NCI-H2029 (cell line): Measurements from ENCODE around the gene MORC3.
"Not testable (repeated sequence)": the region's sequence is repeated elsewhere in the genome, so short reads cannot be mapped to it uniquely, and the experiment has no call there.

ENCODE experiments used
- DNase-seq: peaks from one replicate; lab custom pipeline; 2025; lab: John Stamatoyannopoulos, UW

The MORC3 gene

GRCh38 chr21:36325373-36326010 lies 5.5 kb downstream of the MORC3 start:
- no peak for DNase-seq

GRCh38 chr21:36330904-36331303 lies 10.9 kb downstream of the MORC3 start:
- DNase-seq = peak; percentile 28

GRCh38 chr21:36337099-36337509 lies 17.1 kb downstream of the MORC3 start:
- no peak for DNase-seq

GRCh38 chr21:36338975-36339374 lies 19.0 kb downstream of the MORC3 start:
- no peak for DNase-seq

GRCh38 chr21:36342581-36342980 lies 22.6 kb downstream of the MORC3 start:
- not testable (repeated sequence) for DNase-seq

DNA sequence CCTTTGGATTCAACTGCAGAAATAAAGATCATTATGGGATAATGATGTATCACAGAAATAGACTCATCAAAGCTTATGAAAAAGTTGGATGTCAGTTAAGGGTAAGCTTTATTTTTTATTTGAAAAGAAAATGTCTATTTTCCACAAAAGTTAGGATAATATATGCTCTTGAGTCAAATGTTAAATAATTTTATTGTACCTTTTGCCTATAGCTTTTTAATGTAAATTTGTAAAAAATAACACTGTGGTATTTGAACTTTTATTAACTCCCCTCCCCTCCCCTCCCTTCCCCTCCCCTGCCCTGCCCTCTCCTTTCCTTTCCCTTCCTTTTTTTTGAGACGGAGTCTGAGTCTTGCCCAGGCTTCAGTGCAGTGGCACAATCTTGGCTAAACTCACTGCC lies 24.9 kb downstream of the MORC3 start:
- DNase-seq = no peak

DNA sequence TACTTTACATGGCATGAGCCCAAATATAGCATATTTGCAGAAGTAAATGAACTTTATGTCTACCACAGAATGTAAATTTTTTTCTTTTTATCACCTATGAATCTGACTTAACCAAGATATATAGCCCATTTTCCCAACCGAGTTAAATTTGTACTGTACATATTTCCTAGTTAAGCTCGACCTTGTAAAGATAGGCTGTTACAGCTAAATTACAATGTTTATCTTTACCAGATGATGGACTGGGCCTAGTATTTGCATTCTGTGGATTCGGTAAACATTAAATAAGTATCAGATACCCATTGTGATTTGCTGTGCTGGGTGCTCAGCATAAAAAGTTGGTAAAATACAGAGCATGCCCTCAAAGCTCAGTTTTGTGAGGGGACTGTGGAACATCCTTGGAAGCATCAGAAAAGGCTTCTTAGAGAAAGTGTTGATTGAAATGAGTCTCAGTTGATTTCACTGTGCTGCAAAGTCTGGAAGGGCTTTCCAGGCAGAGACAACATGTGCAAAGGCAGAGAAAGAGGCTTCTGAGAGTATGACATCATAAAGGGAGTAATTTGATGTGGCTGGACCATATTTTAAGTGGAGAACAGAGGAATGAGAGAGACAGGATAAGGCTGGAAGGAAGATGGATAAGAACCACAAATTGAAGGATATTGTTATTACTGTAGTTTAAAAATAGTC lies 27.4 kb downstream of the MORC3 start:
- DNase-seq = no peak

DNA sequence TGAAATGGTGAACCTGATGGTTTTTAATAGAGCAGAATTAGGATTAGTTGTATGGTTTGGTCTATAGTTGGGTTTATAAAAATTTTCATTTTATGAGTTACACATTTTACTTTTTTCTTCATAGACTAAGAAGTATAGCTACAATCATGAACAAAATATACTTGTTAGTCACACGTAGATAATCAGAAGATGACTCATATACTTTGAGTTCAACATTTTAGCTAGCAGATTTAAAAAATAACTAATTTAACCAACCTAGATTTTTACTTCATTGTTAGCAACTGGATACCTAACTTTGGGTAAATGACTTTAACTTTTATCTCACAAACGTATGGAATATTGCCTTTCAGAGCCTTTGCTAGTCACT lies 27.9 kb downstream of the MORC3 start:
- no peak for DNase-seq

DNA sequence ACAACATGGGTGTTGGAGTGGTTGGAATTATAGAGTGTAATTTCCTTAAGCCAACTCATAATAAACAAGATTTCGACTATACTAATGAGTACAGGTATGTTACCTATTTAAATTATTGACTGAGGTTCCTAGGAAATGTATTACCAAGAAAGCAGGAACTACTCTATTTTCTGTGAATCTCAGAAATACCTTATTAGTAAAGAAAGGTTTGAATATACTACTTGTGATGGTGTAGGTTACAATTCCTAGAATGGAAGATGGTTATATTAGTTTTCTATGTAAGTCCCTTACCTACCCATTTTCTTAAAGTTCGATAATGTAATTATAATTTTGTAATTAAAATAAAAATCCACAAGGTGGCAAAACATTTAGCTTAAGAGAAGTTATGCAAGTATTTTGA lies 29.3 kb downstream of the MORC3 start:
- no peak for DNase-seq

DNA sequence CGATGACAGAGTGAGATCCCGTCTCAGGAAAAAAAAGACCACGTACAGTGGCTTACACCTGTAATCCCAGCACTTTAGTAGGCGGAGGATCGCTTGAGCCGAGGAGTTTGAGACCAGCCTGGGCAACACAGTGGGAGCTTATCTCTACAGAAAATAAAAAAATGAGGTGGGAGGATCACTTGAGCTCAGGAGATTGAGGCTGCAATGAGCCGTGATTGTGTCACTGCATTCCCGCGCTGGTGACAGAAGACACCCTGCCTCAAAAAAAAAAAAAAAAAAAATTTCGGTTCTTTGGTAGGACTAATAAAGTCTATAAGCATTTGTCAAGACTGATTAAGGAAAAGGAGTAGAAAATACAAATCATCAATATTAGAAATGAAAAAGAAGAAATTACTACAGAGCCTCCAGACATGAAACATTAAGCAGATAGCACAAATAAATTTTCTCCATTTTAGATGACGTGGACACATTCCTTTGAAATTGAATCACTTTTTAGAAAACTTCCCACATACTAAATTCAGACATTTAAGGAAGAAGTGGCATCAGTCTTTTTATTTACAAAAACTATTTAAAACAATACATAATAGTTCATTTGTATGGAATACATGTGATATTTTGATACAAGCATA lies 30.4 kb downstream of the MORC3 start:
- DNase-seq = no peak

DNA sequence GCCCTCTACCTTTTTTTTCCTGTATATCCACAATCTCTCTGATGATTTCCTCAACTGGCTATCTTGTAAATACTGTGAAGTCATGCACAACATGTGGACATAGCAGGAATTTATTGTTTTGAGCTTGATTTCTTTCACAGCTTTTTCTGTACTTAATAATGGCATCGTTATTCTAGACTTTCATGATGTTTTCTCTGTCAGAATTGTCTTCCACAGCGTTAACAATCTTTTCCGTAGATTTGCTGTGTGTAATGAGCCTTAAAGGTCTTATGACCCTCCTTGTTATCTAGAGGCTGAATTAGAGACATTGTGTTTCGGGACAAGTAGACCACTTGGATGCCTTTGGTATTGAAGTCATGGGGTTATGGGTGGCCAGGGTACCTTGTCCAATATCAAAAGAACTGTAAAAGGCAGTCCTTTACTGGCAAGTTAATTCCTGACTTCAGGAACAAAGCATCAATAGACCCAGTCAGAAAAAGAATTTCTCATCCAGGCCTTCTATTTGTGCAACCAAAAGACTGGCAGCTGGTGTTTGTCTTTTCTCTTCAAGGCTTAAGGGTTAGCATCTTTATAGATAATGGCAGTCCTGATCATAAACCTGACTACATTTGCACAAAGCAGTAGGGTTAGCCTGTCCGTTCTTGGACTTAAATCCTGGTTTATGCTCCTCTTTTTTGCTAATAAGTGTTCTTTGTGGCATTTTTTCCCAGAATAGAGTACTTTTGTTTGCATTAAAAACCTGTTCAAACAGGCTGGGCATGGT lies 35.1 kb downstream of the MORC3 start:
- no peak for DNase-seq

GRCh38 chr21:36355868-36356267 lies 35.9 kb downstream of the MORC3 start:
- DNase-seq = no peak

GRCh38 chr21:36359185-36359584 lies 39.2 kb downstream of the MORC3 start:
- no peak for DNase-seq

DNA sequence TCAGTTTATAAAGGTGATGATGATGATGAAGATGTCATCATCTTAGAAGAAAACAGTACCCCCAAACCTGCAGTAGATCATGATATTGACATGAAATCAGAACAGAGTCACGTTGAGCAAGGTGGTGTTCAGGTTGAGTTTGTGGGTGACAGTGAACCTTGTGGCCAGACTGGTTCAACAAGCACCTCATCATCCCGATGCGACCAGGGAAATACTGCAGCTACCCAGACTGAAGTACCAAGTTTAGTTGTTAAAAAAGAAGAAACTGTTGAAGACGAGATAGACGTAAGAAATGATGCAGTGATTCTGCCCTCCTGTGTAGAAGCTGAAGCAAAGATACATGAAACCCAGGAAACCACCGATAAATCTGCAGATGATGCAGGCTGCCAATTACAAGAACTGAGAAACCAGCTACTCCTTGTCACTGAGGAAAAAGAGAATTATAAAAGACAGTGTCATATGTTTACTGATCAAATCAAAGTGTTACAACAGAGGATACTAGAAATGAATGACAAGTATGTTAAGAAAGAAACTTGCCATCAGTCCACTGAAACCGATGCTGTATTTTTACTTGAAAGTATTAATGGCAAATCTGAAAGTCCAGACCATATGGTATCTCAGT lies 49.2 kb downstream of the MORC3 start:
- DNase-seq = no peak

- DNase-seq = no peak
Measured at GRCh38 chr21:36375994-36376393, 56.0 kb downstream of the MORC3 start.

GRCh38 chr21:36377391-36377842 lies 57.4 kb downstream of the MORC3 start:
- no peak for DNase-seq

DNA sequence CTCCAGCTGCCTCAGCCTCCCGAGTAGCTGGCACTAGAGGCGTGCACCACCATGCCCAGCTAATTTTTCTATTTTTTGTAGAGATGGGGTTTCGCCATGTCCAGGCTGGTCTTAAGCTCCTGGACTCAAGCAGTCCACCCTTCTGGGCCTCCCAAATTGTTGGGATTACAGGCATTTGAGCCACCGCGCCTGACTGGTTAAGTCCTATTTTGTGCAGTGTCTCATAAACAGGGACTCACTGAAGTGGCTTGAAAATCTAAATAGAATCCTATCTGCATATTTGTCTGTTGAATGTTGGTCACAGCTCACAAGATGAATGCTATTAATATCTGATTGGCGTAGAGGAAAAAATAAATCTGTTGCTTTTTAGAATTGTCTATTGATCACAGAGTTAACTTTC lies 59.3 kb downstream of the MORC3 start:
- no peak for DNase-seq

GRCh38 chr21:36381841-36382589 lies 62.0 kb downstream of the MORC3 start:
- no peak for DNase-seq

GRCh38 chr21:36382722-36383121 lies 62.7 kb downstream of the MORC3 start:
- peak; percentile 11 for DNase-seq

GRCh38 chr21:36384885-36385232 lies 64.9 kb downstream of the MORC3 start:
- no peak for DNase-seq

- DNase-seq = peak; percentile 65
Measured at GRCh38 chr21:36385233-36386030, 65.4 kb downstream of the MORC3 start, which contains the start of gene CHAF1B. TSS of gene CHAF1B (plus strand) at chr21:36385392. CDS start at chr21:36386137, 745 bp downstream.
